Measurements from ENCODE around the gene DLGAP1. TPM values are rescaled to one million over a fixed set of nuclear protein-coding genes. Genes with fewer than 3 reads are reported as not detected.

DLGAP1 gene
- total and polyA plus RNA-seq, 2 of the 4 experiments (the other 2 are of a cell fraction) = under 0.01 to 0.09 TPM

DNA sequence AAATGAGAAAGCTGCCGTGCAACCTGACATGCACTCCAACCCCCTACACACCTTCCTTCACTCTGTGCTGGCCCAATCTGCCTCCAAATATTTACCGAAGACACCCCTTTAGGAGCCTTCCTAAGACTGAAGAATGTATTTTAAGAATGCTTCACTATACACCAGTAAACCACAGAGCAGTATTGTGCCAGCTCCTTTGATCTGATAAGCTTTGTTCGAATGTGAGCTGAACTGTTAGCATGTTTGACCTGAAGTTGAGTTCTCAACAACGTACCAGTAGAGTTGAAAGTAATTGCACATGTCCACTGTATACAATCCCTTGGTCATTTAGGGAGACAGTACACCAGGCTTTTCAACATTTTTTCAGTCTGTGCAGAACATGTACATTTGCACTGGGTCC is 745.9 kb downstream of the DLGAP1 start:
- Histone ChIP-seq H3K36me3 (ENCODE audit: control insufficient read depth, insufficient read depth, low read length) (no peaks in the 10 kb centered on the region), H2BK15ac (ENCODE audit: low read depth, low read length) (no peak overlapping the region), H3K18ac (ENCODE audit: low read depth, low read length) (no peak overlapping the region), H3K9me3 (ENCODE audit: control insufficient read depth, insufficient read depth, low read length) (no peaks in the 10 kb centered on the region), H3K56ac (ENCODE audit: extremely low read depth, insufficient read depth, low read length) (no peak overlapping the region), H2AK9ac (replicated peaks; ENCODE audit: low read depth, low read length, poor library complexity) (no peak overlapping the region), H3K14ac (replicated peaks; ENCODE audit: low read depth, low read length) (no peak overlapping the region), H2AK5ac (ENCODE audit: low read depth, low read length) (no peak overlapping the region), H3K4me3 (ENCODE audit: insufficient read depth, low read depth, low read length) (no peak overlapping the region), H3K27me3 (ENCODE audit: control insufficient read depth, insufficient read depth, low read length) (no peaks in the 10 kb centered on the region; the same call in none of the 2 replicates), H3K79me1 (ENCODE audit: low read depth in 1 of 2, low read length in 2 of 2) (no peaks in the 10 kb centered on the region), H4K91ac (ENCODE audit: insufficient read depth, low read depth, low read length) (no peak overlapping the region), H4K20me1 (ENCODE audit: insufficient read depth, low read length) (no peaks in the 10 kb centered on the region), H3K4me2 (ENCODE audit: low read depth, low read length) (no peak overlapping the region), H3K9ac (ENCODE audit: low read depth, low read length) (no peak overlapping the region), H4K5ac (ENCODE audit: low read depth, low read length) (no peak overlapping the region), H2BK120ac (ENCODE audit: low read depth, low read length) (no peak overlapping the region), H3K27ac (ENCODE audit: insufficient read depth, low read length) (no peak overlapping the region), H2BK20ac (ENCODE audit: low read depth, low read length) (no peak overlapping the region), H2AFZ (replicated peaks; ENCODE audit: low read length, poor library complexity) (no peak overlapping the region), H4K8ac (ENCODE audit: low read depth in 2 of 2, low read length in 2 of 2) (no peak overlapping the region), H2BK5ac (ENCODE audit: low read depth, low read length, poor library complexity, severe bottlenecking) (no peak overlapping the region), H3K4ac (ENCODE audit: low read depth, low read length) (no peak overlapping the region), H3K9me1 (ENCODE audit: insufficient read depth, low read length) (no peaks in the 10 kb centered on the region; the same call in 1 of the 2 replicates), H3K23ac (ENCODE audit: low read depth, low read length) (no peak overlapping the region), H3K4me1 (ENCODE audit: control insufficient read depth, insufficient read depth, low read length) (peaks cover 10% of the 10 kb centered on the region)
- ChIA-PET POLR2A (ENCODE audit: unreplicated experiment) (no interaction called here), CTCF (interaction anchor here (1.4 kb wide), 1 partner anchor 286 kb away, joined by 4 read pairs; no protein-coding TSS in a partner anchor)
- no TSS peak for BruUV-seq (replicated peaks)
- intact Hi-C loops (cut with micrococcal nuclease) (no loop called here), dilution Hi-C loops (cut with HindIII; ENCODE audit: low sequenced_read_pairs, unreplicated experiment) (no loop called here), in situ Hi-C loops (cut with MboI; ENCODE audit: low sequenced_read_pairs) (loop anchor here (10.0 kb wide), 1 partner anchor 296 kb away; no protein-coding TSS in a partner anchor)
- 17% methylated on average over 1 of the region's 4 CpGs; no CpG with 5 or more reads in 1 of the 2 experiments for WGBS, 2 experiments (ENCODE audit: extremely low coverage in 2 of 2, insufficient read length in 1 of 2)
- TF ChIP-seq MXI1 (IDR thresholded peaks at IDR 0.05; ENCODE audit: borderline replicate concordance, low read depth, low read length) (no peak), BHLHE40 (IDR thresholded peaks at IDR 0.05; ENCODE audit: low read depth, low read length) (no peak), SMC3 (IDR thresholded peaks at IDR 0.05; ENCODE audit: low read depth, low read length) (no peak), POLR2A (IDR thresholded peaks at IDR 0.05; ENCODE audit: low read depth, low read length) (no peak), CHD1 (IDR thresholded peaks at IDR 0.05; ENCODE audit: low read depth, low read length) (no peak), FOS (IDR thresholded peaks at IDR 0.05; ENCODE audit: low read depth, low read length) (no peak), RAD21 (IDR thresholded peaks at IDR 0.05; ENCODE audit: low read length) (no peak), CEBPB (IDR thresholded peaks at IDR 0.05; ENCODE audit: low read depth, low read length) (no peak), RCOR1 (IDR thresholded peaks at IDR 0.05; ENCODE audit: insufficient replicate concordance, low read length) (no peak)
- DNase-seq (no peak), ATAC-seq (ENCODE audit: low read depth) (peak; percentile 63)
